GM21717 (cell line): ENCODE data around the gene CYP24A1.

Source experiments
- ATAC-seq: cut with Tn5 transposase; IDR thresholded peaks from one replicate; pipeline ENCODE4 v1.9.1; 2021; ENCODE audit warnings: mild to moderate bottlenecking, moderate library complexity; ENCODE audit not compliant: unreplicated experiment

Gene CYP24A1

DNA sequence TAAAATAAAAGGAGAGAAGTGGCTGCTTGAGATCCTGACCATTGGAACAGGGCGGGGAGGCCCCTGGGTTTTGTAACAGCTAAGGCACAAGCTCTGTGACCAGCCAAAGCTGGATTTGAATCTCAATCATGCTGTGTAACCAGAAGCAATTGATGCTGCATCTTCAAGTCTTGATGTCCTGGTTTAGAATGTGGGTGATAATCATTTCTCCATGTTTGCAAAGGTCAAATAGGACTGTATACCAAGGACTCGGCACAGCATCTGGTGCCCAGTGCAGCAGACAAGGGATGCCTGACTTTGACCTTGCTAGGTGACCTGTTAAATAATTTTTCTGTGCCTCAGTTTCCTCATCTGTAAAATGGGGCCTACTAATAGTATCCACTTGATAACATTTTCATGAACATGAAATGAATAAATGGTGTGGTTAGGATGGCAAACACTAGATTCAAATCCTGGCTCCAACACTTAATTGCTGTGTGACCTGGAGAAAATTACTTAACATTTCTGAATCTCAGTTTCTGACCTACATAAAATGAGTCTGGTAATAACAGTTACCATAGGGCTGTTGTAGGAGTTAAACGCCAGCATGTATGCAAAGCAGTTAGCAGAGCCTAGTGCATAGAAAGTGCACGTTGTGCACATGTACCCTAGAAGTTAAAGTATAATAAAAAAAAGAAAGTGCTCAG is 57.1 kb downstream of the CYP24A1 start:
- no peak for ATAC-seq

DNA sequence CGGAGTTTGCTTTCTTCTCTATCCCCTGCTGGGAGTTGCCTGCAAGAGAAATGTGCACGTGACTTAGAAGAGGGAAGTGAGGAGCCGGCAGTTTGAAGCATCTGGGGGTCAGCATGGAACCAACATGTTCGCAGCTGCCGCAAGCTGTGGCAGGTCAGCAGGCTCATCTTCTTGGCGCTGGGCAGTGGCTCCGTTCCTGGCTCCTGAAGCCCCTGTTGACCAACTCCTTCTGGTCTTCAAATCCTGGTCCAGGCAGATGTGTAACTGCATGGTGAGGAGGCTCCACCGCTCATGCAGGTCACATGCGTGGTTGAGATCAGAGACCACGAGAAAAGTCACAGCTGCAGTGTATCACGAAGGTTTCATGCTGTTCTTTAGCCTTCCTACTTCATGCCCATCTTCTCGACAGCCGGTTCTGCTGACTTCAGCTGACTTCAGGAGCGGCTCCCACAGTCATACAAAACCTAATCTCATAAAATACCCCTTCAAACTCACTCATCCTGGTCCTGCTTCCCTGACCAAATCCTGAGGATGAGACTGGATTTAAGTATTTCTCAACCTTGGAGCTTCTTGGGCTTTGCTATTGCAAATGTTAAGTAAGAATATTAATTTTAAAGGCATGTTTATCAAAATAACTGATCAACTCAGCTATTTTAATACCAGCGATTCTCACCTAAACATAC is 58.5 kb downstream of the CYP24A1 start:
- ATAC-seq: no peak

DNA sequence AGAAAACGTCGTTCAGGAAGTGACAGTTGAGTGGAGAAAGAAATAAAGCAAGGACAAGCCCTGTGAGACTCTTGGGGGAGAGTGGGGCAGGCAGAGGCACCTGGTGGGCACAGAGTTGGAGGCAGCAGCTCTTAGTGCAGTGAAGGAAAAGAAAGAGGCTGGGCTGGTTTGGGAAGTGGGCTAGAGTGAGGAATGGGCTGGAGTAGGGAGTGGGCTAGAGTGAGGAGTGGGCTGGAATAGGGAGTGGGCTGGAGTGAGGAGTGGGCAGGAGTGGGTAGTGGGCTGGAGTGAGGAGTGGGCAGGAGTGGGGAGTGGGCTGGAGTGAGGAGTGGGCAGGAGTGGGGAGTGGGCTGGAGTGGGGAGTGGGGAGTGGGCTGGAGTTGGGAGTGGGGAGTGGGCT is 59.7 kb downstream of the CYP24A1 start:
- no peak for ATAC-seq

DNA sequence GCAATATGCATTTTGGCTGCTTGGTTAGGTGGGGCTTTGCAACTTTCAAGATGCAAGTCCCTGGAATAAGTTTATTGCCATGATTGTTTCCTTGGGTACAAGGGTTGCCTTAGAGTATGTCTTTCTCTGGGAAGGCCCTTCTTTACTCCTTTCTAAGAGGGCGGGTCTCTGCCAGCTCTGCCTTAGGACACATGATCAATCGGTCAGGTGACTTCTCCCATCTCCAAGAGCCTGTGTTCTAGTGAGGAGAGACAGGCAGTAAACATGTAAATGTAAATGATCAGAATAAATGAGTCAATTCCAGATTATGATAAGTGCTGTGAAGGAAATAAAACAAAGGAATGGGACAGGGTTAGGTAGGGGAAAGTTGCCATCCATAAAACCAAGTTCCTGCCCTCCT is 60.2 kb downstream of the CYP24A1 start:
- ATAC-seq: no peak

DNA sequence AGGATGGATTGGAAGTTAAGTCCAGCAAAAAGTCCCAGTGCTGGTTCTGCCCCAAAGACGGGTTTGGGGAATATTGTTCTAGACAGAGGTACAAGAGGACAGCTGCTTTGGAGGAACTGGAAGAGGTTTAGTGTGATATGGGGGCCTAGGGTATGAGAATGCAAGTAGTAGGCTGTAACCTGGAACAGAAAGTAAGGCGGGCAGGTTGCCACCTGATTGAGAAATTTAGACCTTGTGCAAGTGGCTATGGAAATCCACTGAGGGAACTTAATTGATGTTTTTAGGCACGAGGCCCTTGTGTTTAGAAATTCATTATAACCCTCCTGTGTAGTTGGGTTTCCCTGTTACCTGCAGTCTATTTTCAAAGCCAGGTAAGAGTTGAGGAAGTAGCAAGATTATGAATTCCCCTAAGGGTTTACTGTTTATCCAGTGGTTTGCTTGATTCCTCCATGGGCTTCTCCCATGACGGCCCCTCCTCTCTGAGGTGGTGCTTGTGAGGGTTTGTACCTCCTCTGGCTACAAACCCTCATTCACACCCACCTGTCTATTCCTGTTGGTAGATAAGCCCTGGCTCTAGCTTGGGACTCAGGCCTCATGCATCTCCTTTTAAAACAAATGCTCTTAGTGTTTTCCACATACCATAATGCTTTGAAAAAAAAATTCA is 61.4 kb downstream of the CYP24A1 start:
- no peak for ATAC-seq

DNA sequence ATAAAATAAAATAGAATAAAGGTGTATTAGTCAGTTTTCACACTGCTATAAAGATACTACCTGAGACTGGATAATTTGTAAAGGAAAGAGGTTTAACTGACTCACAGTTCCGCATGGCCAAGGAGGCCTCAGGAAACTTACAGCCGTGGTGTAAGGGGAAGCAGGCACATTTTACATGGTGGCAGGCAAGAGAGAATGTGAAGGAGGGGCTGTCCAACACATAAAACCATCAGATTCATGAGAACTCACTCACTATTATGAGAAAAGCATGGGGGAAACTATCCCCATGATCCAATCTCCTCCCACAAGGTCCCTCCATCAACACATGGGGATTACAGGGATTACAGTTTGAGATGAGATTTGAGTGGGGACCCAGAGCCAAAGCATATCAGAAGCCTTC is 62.3 kb downstream of the CYP24A1 start:
- no peak for ATAC-seq

DNA sequence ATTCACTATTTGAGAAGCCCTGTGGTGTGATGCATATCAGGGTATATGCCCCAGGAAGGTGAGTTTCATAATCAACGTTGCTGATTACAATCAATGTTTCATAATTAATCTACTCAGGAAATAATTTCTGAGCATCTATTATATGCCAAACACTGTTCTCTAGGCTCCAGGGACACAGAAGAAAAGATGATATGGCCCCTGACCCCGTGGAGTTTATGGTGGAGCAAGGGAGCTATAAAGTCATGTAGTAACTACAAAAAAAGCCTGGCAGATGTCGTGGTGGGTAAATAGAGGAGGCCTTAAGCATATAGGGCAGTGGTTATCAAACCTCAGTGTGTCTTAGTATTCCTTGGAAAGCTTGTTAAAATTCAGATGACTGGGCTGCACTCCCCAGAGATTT is 63.3 kb downstream of the CYP24A1 start:
- ATAC-seq: no peak

DNA sequence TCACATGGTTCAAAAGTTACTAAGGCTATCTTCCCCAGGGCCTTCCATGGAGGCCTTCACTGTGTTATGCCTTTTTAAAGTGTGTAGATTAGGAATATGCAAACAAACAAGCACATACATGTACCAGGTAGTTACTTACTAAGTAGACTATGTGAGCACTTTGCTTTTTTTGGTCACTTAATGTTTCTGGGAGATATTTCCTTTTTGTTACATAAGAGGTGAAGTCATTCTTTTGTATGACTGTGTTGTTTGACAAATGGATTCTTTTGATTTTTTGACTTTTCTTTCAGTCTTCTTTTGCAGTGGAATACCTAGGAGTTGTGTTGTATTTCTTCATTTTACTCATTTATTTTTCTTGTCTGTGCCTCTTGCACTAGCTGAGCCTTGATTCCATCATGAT is 63.7 kb downstream of the CYP24A1 start:
- ATAC-seq: no peak

DNA sequence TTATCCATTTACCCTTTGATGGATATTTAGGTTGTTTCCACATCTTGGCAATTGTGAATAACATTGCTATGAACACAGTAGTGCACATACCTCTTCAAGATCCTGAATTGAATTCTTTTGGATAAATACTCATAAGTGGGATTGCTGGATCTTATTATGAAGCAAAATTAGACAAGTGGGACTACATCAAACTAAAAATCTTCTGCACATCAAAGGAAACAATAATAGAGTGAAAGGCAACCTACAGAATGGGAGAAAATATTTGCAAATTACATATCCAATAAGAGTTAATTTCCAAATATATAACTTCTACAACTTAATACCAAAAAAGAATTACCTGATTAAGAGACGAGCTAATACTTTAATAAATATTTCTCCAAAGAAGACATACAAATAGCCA is 65.0 kb downstream of the CYP24A1 start:
- ATAC-seq: no peak

DNA sequence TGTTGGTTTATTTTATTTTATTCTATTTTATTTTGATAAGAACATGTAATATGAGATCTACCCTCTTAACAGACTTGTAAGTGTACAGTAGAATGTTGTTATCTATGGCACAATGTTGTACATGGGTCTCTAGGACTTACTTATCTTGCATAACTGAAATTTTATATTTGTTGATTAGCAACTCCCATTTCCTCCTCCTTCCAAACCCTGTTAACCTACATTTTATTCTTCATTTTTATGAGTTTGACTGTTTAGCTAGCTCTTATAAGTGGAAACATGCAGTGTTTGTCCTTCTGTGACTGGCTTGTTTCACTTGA is 65.5 kb downstream of the CYP24A1 start:
- ATAC-seq: no peak

DNA sequence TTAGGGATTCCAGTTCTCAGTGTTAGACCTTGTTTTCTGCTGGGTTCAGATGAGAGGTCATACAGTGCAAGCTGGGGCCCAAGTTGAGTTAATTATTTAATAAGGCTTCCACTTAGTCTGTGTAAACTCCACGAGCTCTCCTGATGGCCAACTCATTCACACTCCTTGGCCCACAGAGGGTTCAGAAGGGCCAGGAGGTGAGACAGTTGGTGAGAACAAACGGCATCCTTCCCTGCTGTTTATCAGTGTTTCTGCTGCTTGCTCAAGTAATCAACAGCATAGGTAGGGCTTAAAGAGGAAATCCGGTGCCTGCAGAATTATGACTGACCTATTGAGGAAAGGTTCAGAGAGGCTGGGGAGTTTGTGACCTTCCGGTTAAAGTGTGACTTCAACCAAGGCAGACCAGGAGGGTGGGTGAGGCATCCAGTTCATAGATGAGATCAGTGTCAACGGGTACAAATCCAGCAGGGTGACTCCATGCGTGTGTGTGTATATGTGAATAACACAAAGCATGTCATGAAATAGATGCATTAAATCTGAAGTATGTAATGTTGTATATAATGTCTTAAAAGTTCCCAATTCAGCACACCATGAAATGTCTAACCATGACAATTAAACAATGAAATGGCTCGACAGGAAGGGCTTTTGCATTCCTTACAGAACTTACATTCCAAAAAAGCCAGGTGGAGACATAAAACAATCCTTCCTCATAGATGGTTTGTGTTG is 66.0 kb downstream of the CYP24A1 start:
- no peak for ATAC-seq

DNA sequence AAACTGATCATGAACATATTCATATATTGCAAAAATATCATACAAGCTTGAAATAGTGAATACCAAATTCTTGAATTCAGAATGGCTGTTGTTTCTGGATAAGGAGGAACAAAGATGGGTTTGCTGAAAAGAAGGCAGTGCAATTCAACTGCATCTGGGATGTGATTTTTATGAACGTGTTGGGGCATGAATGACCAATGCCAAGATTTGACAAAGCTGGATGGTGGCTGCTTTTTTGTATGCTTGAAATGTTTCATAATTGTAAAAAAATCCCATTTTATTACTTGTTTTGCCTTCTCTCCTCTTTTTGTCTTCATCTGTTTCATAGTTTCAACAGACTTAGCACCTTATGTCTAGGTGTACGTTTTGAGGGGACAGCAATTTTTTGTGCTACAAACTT is 66.6 kb downstream of the CYP24A1 start:
- ATAC-seq: no peak

DNA sequence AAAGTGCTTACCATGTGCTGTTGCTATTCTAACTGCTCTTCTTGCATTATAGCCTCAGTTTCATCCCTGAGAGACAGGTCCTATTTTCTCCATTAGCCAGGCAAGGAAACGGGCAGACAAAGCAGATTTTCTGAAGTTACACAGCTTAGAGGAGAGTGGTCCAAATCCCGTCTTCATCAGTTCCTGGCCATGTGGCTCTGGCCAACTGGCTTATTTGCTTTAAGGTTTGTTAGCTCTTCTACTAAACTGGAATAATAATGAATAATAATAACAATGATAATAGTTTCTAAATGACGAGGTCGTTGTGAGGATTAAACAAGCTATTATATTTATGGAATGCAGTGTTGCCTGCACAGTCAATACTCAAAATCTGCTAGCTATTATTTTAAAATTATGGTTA is 67.6 kb downstream of the CYP24A1 start:
- no peak for ATAC-seq

DNA sequence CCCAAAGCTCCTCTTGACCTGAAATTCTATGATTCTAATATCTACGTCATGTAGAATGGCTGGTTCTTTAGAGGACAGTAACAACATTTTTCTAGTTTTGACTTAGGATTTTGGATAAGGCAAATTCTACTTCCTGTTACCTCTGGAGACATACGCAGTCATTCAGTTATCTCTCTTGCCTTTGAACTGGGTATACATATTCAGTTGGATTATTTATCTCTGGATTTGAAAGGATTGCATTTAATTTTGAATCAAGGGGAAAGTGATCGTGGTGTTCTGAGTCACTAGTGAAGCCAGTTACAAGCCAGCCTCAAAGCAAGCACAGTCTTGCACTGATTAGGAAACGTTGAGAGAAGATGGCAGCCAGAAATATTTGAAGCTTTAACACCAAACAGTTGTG is 68.1 kb downstream of the CYP24A1 start:
- ATAC-seq: no peak

DNA sequence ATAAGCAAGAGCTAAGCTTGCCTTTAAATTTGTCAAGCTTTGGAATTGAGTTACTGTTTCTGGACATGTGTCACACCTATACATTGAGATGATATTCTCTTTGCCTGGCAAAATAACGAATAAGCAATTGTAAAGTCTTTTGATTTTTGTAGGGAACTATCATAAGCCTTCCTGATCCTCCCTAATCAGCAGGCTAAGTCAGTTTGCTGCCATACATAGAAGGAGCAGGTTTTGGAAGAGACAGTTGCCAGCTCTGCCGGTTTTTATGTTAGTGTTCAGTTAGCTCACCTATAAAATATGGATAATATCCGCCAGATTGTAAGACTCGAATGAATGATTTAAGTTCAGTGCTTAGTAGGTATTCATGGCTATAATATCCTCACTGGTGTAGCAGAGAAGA is 69.0 kb downstream of the CYP24A1 start:
- no peak for ATAC-seq

DNA sequence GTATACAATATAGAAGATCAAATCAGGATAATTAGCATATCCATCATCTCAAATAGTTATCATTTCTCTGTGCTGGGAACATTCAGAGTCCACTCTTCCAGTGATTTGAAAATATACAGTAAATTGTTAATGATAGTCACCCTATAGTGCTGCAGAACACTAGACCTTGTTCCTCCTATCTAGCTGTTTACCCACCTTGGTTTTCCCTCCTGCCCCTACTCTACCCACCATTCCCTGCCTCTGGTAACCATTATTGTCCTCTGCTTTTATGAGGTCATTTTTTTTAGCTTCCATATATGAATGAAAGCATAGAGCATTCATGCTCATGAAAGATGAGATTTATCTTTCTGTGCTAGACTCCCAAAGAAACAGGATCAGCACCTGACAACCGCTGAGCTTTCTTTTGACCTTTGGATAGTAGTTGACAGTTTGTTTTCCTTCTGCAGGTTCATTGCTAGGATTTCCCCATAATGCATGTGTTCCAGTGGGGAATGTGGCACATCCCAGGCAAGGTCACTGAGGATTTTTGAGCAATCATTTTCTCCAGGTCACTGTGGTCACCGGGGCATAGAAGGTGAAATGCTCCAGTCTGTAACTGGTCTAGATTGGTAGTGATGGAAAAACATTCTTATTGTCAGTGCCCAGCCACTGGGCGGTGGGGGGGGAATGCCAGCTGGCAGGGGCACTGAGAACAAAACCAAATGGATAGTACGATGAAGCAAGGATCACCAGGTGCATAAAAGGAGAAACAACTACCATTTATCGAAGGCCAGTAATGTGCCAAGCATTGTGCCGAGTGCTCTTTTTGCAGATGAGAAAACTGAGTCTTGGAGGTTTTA is 69.8 kb downstream of the CYP24A1 start:
- no peak for ATAC-seq
